Large intestine (tissue), 3 donors: ENCODE data around the gene AVPR2. TPM values are rescaled to one million over a fixed set of nuclear protein-coding genes. Genes with fewer than 3 reads are reported as not detected.

ENCODE experiments used
- DNase-seq, 2 donors: peaks; one replicate each; pipeline versions ENCODE4 v3.0.0 to v3.0.0-alpha.2; 2013
- H3K27ac ChIP-seq: one replicate; pipeline ENCODE4 v1.5.1; 2013; ENCODE audit warnings: low read length
- H3K27me3 ChIP-seq: 2 replicates; pipeline ENCODE4 v1.6.1; 2013; ENCODE audit warnings: low read length; ENCODE audit not compliant: control insufficient read depth, insufficient read depth
- H3K36me3 ChIP-seq: 2 replicates; pipeline ENCODE4 v1.6.1; 2013; ENCODE audit warnings: low read length; ENCODE audit not compliant: control insufficient read depth, insufficient read depth
- H3K4me1 ChIP-seq: one replicate; pipeline ENCODE4 v1.6.1; 2013; ENCODE audit warnings: low read length; ENCODE audit not compliant: control insufficient read depth, insufficient read depth
- H3K4me3 ChIP-seq: one replicate; pipeline ENCODE4 v1.5.1; 2013; ENCODE audit warnings: low read length
- H3K9me3 ChIP-seq: one replicate; pipeline ENCODE4 v1.6.1; 2013; ENCODE audit warnings: mild to moderate bottlenecking, low read depth, low read length, moderate library complexity; ENCODE audit not compliant: control insufficient read depth
- WGBS: methylation state at CpG from one replicate; pipeline ENCODE4 v1.1.5; 2013; ENCODE audit warnings: low lambda C conversion rate; ENCODE audit not compliant: insufficient coverage; 5-methylcytosine and 5-hydroxymethylcytosine counted together
- polyA plus RNA-seq: library from polyadenylated mRNA; unstranded; fragments of 120-200 nt; gene quantifications from one replicate; pipeline ENCODE4 v1.2.1, GENCODE V29; 2013

AVPR2 gene
- polyA plus RNA-seq, 1 donor = 0.28 TPM

GRCh38 chrX:153953892-153954557, 49.6 kb downstream of the AVPR2 start:
- Histone ChIP-seq H3K4me3 (no peak overlapping the region), H3K27ac (no peak overlapping the region)

GRCh38 chrX:153954558-153955227, 50.2 kb downstream of the AVPR2 start:
- H3K27ac ChIP-seq = no peak overlapping the region
- H3K4me3 ChIP-seq = no peak overlapping the region
- H3K27me3 ChIP-seq = no peaks in the 10 kb centered on the region
- H3K9me3 ChIP-seq = no peaks in the 10 kb centered on the region
- H3K36me3 ChIP-seq = peaks cover 85% of the 10 kb centered on the region
- no CpG with 5 or more reads among the region's 44 CpGs for WGBS
- DNase-seq = no peak
- H3K4me1 ChIP-seq = peaks cover 4% of the 10 kb centered on the region

More at GRCh38 chrX:153953892-153954557, 49.6 kb downstream of the AVPR2 start:
- no peaks in the 10 kb centered on the region for H3K27me3 ChIP-seq
- WGBS = no CpG with 5 or more reads among the region's 33 CpGs
- H3K9me3 ChIP-seq = no peaks in the 10 kb centered on the region
- no peak for DNase-seq
- H3K36me3 ChIP-seq = peaks cover 84% of the 10 kb centered on the region
- H3K4me1 ChIP-seq = peaks cover 4% of the 10 kb centered on the region

GRCh38 chrX:153955228-153955732, 50.8 kb downstream of the AVPR2 start:
- DNase-seq = no peak
- Histone ChIP-seq H3K27ac (no peak overlapping the region), H3K9me3 (no peaks in the 10 kb centered on the region), H3K4me1 (peaks cover 4% of the 10 kb centered on the region), H3K4me3 (no peak overlapping the region), H3K27me3 (no peaks in the 10 kb centered on the region), H3K36me3 (peaks cover 85% of the 10 kb centered on the region)
- WGBS = no CpG with 5 or more reads among the region's 12 CpGs

DNA sequence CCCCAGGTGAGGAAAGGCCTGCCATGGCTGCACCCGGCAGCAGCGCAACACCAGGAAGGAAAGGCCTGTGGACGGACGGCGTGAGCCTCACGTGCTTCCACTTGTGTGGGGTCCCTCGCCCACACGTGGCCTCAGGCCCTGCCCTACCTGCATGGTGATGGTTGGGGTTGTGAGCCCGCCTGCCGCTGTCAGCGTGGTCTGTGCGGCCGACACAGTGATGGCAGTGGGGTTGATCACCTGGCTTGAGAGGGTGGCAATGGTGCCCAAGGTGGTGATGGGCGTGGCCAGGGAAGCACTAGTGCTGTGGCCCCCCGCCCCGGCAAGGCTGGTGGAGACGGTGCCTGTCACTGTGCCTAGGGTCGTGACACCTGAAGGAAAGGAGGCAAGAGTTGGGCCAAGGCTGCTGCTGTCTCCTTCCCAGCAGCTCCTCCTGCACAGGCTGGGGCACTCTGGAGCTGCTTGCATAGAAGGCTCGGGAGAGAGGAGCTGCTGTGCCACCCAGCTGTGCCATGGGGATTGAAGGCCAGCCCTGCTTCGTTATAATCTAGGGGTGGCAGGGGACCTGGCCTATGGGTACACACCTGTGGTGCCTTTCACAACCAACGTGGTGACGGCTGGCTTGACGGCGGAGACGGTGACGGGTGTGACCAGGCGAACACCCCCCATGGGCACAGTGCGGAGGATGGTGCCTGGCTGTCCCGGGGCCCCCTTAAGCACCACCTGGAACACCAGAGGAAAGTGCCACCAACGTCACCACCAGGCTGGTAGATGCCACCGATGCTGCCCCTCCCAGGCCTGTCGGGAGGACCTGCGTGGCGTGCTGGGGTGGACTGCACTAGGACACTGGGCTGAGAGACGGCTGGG, 51.8 kb downstream of the AVPR2 start:
- Histone ChIP-seq H3K36me3 (peaks cover 85% of the 10 kb centered on the region), H3K4me1 (peaks cover 4% of the 10 kb centered on the region), H3K9me3 (no peaks in the 10 kb centered on the region), H3K27ac (no peak overlapping the region), H3K4me3 (no peak overlapping the region), H3K27me3 (no peaks in the 10 kb centered on the region)
- no CpG with 5 or more reads among the region's 35 CpGs for WGBS
- DNase-seq = no peak

Other genes with a start within 250 kb of the AVPR2 start
- 128 TPM for gene PNCK, start 230.9 kb upstream of the AVPR2 start, polyA plus RNA-seq
- gene SLC6A8, start 216.7 kb upstream of the AVPR2 start, polyA plus RNA-seq = 139 TPM
- 198 TPM for gene BCAP31, start 180.3 kb upstream of the AVPR2 start, polyA plus RNA-seq
- 13.4 TPM for gene ABCD1, start 179.8 kb upstream of the AVPR2 start, polyA plus RNA-seq
- 5.0 TPM for gene PLXNB3, start 140.4 kb upstream of the AVPR2 start, polyA plus RNA-seq
- gene SRPK3, start 123.6 kb upstream of the AVPR2 start, polyA plus RNA-seq = 1.8 TPM
- 58.7 TPM for gene IDH3G, start 110.3 kb upstream of the AVPR2 start, polyA plus RNA-seq
- gene SSR4, start 110.0 kb upstream of the AVPR2 start, polyA plus RNA-seq = 240 TPM
- gene PDZD4, start 74.1 kb upstream of the AVPR2 start, polyA plus RNA-seq = 10.5 TPM
- 22.5 TPM for gene L1CAM, start 18.5 kb upstream of the AVPR2 start, polyA plus RNA-seq
- 33.2 TPM for gene ARHGAP4, start 21.6 kb downstream of the AVPR2 start, polyA plus RNA-seq
- gene NAA10, start 30.4 kb downstream of the AVPR2 start, polyA plus RNA-seq = 73.6 TPM
- 85.8 TPM for gene RENBP, start 40.0 kb downstream of the AVPR2 start, polyA plus RNA-seq
- 33.3 TPM for gene HCFC1, start 67.1 kb downstream of the AVPR2 start, polyA plus RNA-seq
- 4.9 TPM for gene TMEM187, start 68.1 kb downstream of the AVPR2 start, polyA plus RNA-seq
- 53.8 TPM for gene IRAK1, start 115.2 kb downstream of the AVPR2 start, polyA plus RNA-seq
- 19.4 TPM for gene MECP2, start 193.0 kb downstream of the AVPR2 start, polyA plus RNA-seq
- gene OPN1LW, start 239.6 kb downstream of the AVPR2 start, polyA plus RNA-seq = not detected